ENCODE results near the gene GPR22. TPM values are rescaled to one million over a fixed set of nuclear protein-coding genes. Genes with fewer than 3 reads are reported as not detected.

The GPR22 gene
- total and polyA plus RNA-seq, 2 of the 8 experiments (the other 6 are each of a cell fraction or from before 2014, with no cell fraction given) = 0.02 TPM; not detected in 1

- Histone ChIP-seq H3K18ac (ENCODE audit: extremely low read depth, low read length) (no peak overlapping the region), H4K5ac (ENCODE audit: insufficient read length, low read depth, low read length) (no peak overlapping the region), H4K91ac (replicated peaks; ENCODE audit: insufficient read length, low read length) (no peak overlapping the region), H3K4me1 (replicated peaks in 1 of 4; ENCODE audit: control insufficient read depth in 3 of 4, insufficient read depth in 4 of 4, low read length in 3 of 4) (no peaks in the 10 kb centered on the region), H2BK20ac (ENCODE audit: low read length) (no peak overlapping the region), H2BK12ac (ENCODE audit: low read depth, low read length) (no peak overlapping the region), H3K4me2 (ENCODE audit: insufficient read depth in 1 of 2, low read depth in 2 of 2, low read length in 2 of 2) (no peak overlapping the region), H3K27me3 (replicated peaks in 1 of 4; ENCODE audit: control insufficient read depth in 3 of 4, extremely low read depth in 1 of 4, insufficient read depth in 3 of 4, low read length in 3 of 4) (no peaks in the 10 kb centered on the region), H2BK120ac (replicated peaks; ENCODE audit: low read depth, low read length) (no peak overlapping the region), H2AK5ac (ENCODE audit: low read depth, low read length) (no peak overlapping the region), H2AFZ (ENCODE audit: low read length) (no peak overlapping the region), H3K79me2 (ENCODE audit: control insufficient read depth in 1 of 2, insufficient read depth in 2 of 2, low read length in 2 of 2) (no peaks in the 10 kb centered on the region; a peak in 1 of 4 replicates), H3K36me3 (ENCODE audit: control insufficient read depth in 2 of 4, insufficient read depth in 4 of 4, low read length in 3 of 4) (no peaks in the 10 kb centered on the region), H3K56ac (replicated peaks; ENCODE audit: insufficient read length, low read depth, low read length) (no peak overlapping the region), H3K23ac (ENCODE audit: insufficient read length) (no peak overlapping the region), H3K23me2 (ENCODE audit: low read depth, low read length) (no peaks in the 10 kb centered on the region), H3K27ac (ENCODE audit: low read depth, low read length) (no peak overlapping the region), H2BK5ac (ENCODE audit: low read depth, low read length) (no peak overlapping the region), H3K9me3 (ENCODE audit: insufficient read depth in 2 of 2, low read depth in 1 of 2, low read length in 1 of 2) (no peaks in the 10 kb centered on the region), H3K9ac (replicated peaks in 1 of 4; ENCODE audit: extremely low read depth in 1 of 4, low read depth in 3 of 4, low read length in 3 of 4) (no peak overlapping the region), H3K4me3 (ENCODE audit: extremely low read depth in 1 of 4, insufficient read depth in 2 of 4, low read depth in 3 of 4, low read length in 4 of 4) (no peak overlapping the region), H3K14ac (ENCODE audit: insufficient read length) (no peak overlapping the region), H4K20me1 (replicated peaks in 1 of 2; ENCODE audit: control insufficient read depth in 1 of 2, insufficient read depth in 2 of 2, low read length in 2 of 2) (no peaks in the 10 kb centered on the region), H4K8ac (ENCODE audit: extremely low read depth, insufficient read depth, low read length) (no peak overlapping the region), H3K79me1 (ENCODE audit: low read depth, low read length) (no peaks in the 10 kb centered on the region), H3K4ac (replicated peaks; ENCODE audit: insufficient read length, low read depth, low read length) (no peak overlapping the region), H2BK15ac (ENCODE audit: low read length) (no peak overlapping the region)
- no peak for FAIRE-seq
- TF ChIP-seq POLR2A (IDR thresholded peaks at IDR 0.05; ENCODE audit: control extremely low read depth in 1 of 2, low read depth in 2 of 2, low read length in 2 of 2) (no peak), BACH1 (IDR thresholded peaks at IDR 0.05; ENCODE audit: low read length) (no peak), SIN3A (conservative IDR thresholded peaks at IDR 0.05 in 1 of 2, IDR thresholded peaks at IDR 0.05 in 1 of 2; ENCODE audit: low read depth in 1 of 2, low read length in 2 of 2) (no peak), RXRA (IDR thresholded peaks at IDR 0.05; ENCODE audit: insufficient read depth, low read depth, low read length) (no peak), SAP30 (IDR thresholded peaks at IDR 0.05; ENCODE audit: insufficient read depth, insufficient replicate concordance, low read length) (no peak), CEBPB (IDR thresholded peaks at IDR 0.05; ENCODE audit: low read depth, low read length) (no peak), HDAC6 (IDR thresholded peaks at IDR 0.05; ENCODE audit: low read depth, low read length) (no peak), TBP (IDR thresholded peaks at IDR 0.05; ENCODE audit: low read depth, low read length) (no peak), ZNF274 (IDR thresholded peaks at IDR 0.05; ENCODE audit: borderline replicate concordance, extremely low read depth, low read length) (no peak), SIX5 (IDR thresholded peaks at IDR 0.05; ENCODE audit: low read depth, low read length) (no peak)
- TF ChIP-seq, protein P1, sequence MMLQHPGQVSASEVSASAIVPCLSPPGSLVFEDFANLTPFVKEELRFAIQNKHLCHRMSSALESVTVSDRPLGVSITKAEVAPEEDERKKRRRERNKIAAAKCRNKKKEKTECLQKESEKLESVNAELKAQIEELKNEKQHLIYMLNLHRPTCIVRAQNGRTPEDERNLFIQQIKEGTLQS (IDR thresholded peaks at IDR 0.05; ENCODE audit: insufficient read depth, low read depth, low read length) = no peak
- 89% methylated on average over 2 of the region's 2 CpGs; no CpG with 5 or more reads in 1 of the 2 experiments for WGBS, 2 experiments (ENCODE audit: extremely low coverage in 1 of 2, insufficient coverage in 1 of 2, insufficient read length in 1 of 2, insufficient replicate concordance in 2 of 2, low coverage in 1 of 2, low lambda C conversion rate in 2 of 2, missing lambda C conversion rate in 1 of 2)
- POLR2A ChIA-PET (ENCODE audit: partially characterized antibody) = interaction anchor here (0.6 kb wide), 1 partner anchor 87 kb away, joined by 3 read pairs; no protein-coding TSS in a partner anchor
- CTCF ChIA-PET (ENCODE audit: partially characterized antibody) = interaction anchor here (0.6 to 1.7 kb wide), 2 partner anchors 11 to 84 kb away, joined by 3 read pairs; no protein-coding TSS in a partner anchor
- no peak for DNase-seq (ENCODE audit: low read depth in 1 of 2, low spot score in 2 of 2)
Observed at GRCh38 chr7:107479303-107479702, 9.4 kb downstream of the GPR22 start.

Measured in H1 (cell line).